ENCODE measurements around the gene DALRD3. TPM values are rescaled to one million over a fixed set of nuclear protein-coding genes. Genes with fewer than 3 reads are reported as not detected.

Gene DALRD3
- total RNA-seq, 5 donors from 2014 or later (not counting 1 experiment from before 2014, with no cell fraction given), result 20.8 to 35.1 (median 30.3) TPM

- peaks cover 0 to 5% of the 10 kb centered on the region in 2 experiments for H3K4me1 ChIP-seq (ENCODE audit: control insufficient read depth in 1 of 2, extremely low read depth in 1 of 2, insufficient read depth in 2 of 2, low read length in 2 of 2)
- no peaks in the 10 kb centered on the region for H3K9me3 Mint-ChIP-seq
- DNase-seq (no peak), ATAC-seq (replicated peaks in 1 of 4) (peak in 1 of 4 experiments; percentile 35)
- H3K4me3 Mint-ChIP-seq, result no peak overlapping the region
- POLR2A ChIA-PET, result interaction anchor here in 1 of 2 donors (0.5 kb wide), 2 partner anchors 47 to 53 kb away, joined by 3 to 6 read pairs; no protein-coding TSS in a partner anchor
- CTCF ChIA-PET, result no interaction called here
- H3K36me3 Mint-ChIP-seq, result peaks cover 51% of the 10 kb centered on the region
- H3K36me3 ChIP-seq (ENCODE audit: control insufficient read depth in 2 of 2, extremely low read depth in 1 of 2, insufficient read depth in 1 of 2, low read length in 1 of 2), result peaks cover 20 to 60% of the 10 kb centered on the region in 2 donors
- H3K27ac Mint-ChIP-seq, result peak overlapping the region; percentile 58 to 75
- H3K27me3 ChIP-seq (replicated peaks in 1 of 2; ENCODE audit: control insufficient read depth in 2 of 2, extremely low read depth in 1 of 2, insufficient read depth in 2 of 2, low read length in 1 of 2), result no peaks in the 10 kb centered on the region
- 85% methylated on average over 6 of the region's 7 CpGs for WGBS (ENCODE audit: insufficient coverage)
- no peaks in the 10 kb centered on the region for H3K9me3 ChIP-seq
- no peaks in the 10 kb centered on the region for H3K27me3 Mint-ChIP-seq
- H3K4me1 Mint-ChIP-seq, result peaks cover 7 to 15% (median 9%) of the 10 kb centered on the region in 3 donors
- H3K27ac ChIP-seq (ENCODE audit: low read length), result peak overlapping the region; percentile 23
- no peak overlapping the region for H3K4me3 ChIP-seq (ENCODE audit: control insufficient read depth in 1 of 2, extremely low read depth in 1 of 2, low read length in 1 of 2)
Measured at GRCh38 chr3:48966876-48967361, 51.5 kb downstream of the DALRD3 start.

GRCh38 chr3:48966367-48966766, 52.0 kb downstream of the DALRD3 start:
- H3K27ac ChIP-seq (ENCODE audit: low read length), result peak overlapping the region; percentile 9

More at GRCh38 chr3:48966367-48966766, 52.0 kb downstream of the DALRD3 start:
- H3K4me1 Mint-ChIP-seq, result peaks cover 7 to 17% (median 9%) of the 10 kb centered on the region in 3 donors
- Histone ChIP-seq H3K27me3 (replicated peaks in 1 of 2; ENCODE audit: control insufficient read depth in 2 of 2, extremely low read depth in 1 of 2, insufficient read depth in 2 of 2, low read length in 1 of 2) (no peaks in the 10 kb centered on the region), H3K36me3 (ENCODE audit: control insufficient read depth in 2 of 2, extremely low read depth in 1 of 2, insufficient read depth in 1 of 2, low read length in 1 of 2) (peaks cover 20 to 55% of the 10 kb centered on the region in 2 donors), H3K4me1 (ENCODE audit: control insufficient read depth in 1 of 2, extremely low read depth in 1 of 2, insufficient read depth in 2 of 2, low read length in 2 of 2) (peaks cover 0 to 5% of the 10 kb centered on the region in 2 experiments), H3K4me3 (ENCODE audit: control insufficient read depth in 1 of 2, extremely low read depth in 1 of 2, low read length in 1 of 2) (no peak overlapping the region), H3K9me3 (no peaks in the 10 kb centered on the region)
- ChIA-PET CTCF (no interaction called here), POLR2A (no interaction called here)
- no peak for DNase-seq
- WGBS (ENCODE audit: insufficient coverage), result no CpG with 5 or more reads among the region's 3 CpGs
- no peaks in the 10 kb centered on the region for H3K9me3 Mint-ChIP-seq
- ATAC-seq (replicated peaks in 1 of 4), result no peak
- no peaks in the 10 kb centered on the region for H3K27me3 Mint-ChIP-seq
- H3K36me3 Mint-ChIP-seq, result peaks cover 51% of the 10 kb centered on the region
- H3K4me3 Mint-ChIP-seq, result no peak overlapping the region
- H3K27ac Mint-ChIP-seq, result peak overlapping the region; percentile 20 to 58

Other genes starting within 250 kb of the DALRD3 start
- 10 to 100 TPM; 30.9 to 51.8 (median 49.0) TPM for gene PRKAR2A, start 170.7 kb downstream of the DALRD3 start, total RNA-seq
- 10 to 100 TPM in 4 of 5 donors, 1 to 10 TPM in 1; 9.4 to 18.2 (median 14.7) TPM for gene SLC25A20, start 119.7 kb downstream of the DALRD3 start, total RNA-seq
- 100 to 1,000 TPM; 136 to 163 (median 153) TPM for gene ARIH2, start 99.7 kb downstream of the DALRD3 start, total RNA-seq
- 10 to 100 TPM; 40.4 to 79.0 (median 73.6) TPM for gene P4HTM, start 28.3 kb downstream of the DALRD3 start, total RNA-seq
- 100 to 1,000 TPM; 204 to 300 (median 293) TPM for gene WDR6, start 11.2 kb downstream of the DALRD3 start, total RNA-seq
- gene NDUFAF3, start 3.5 kb upstream of the DALRD3 start, total RNA-seq, result 10 to 100 TPM; 62.8 to 92.1 (median 78.1) TPM
- gene IMPDH2, start 10.8 kb upstream of the DALRD3 start, total RNA-seq, result 100 to 1,000 TPM; 110 to 160 (median 149) TPM
- gene QRICH1, start 75.5 kb upstream of the DALRD3 start, total RNA-seq, result 100 to 1,000 TPM; 142 to 202 (median 155) TPM
- 100 to 1,000 TPM; 215 to 261 (median 245) TPM for gene QARS1, start 86.2 kb upstream of the DALRD3 start, total RNA-seq
- 100 to 1,000 TPM in 3 of 5 donors, 10 to 100 TPM in 2; 56.5 to 117 (median 105) TPM for gene USP19, start 102.2 kb upstream of the DALRD3 start, total RNA-seq
- gene LAMB2, start 114.5 kb upstream of the DALRD3 start, total RNA-seq, result 1 to 10 TPM in 3 of 5 donors, under 1 TPM in 2; 0.25 to 3.7 (median 2.1) TPM
- 10 to 100 TPM; 20.4 to 37.0 (median 35.8) TPM for gene CCDC71, start 147.8 kb upstream of the DALRD3 start, total RNA-seq
- 1 to 10 TPM; 2.0 to 7.3 (median 4.7) TPM for gene KLHDC8B, start 153.0 kb upstream of the DALRD3 start, total RNA-seq